H1 (cell line): ENCODE data around the gene UBP1. TPM values are rescaled to one million over a fixed set of nuclear protein-coding genes. Genes with fewer than 3 reads are reported as not detected.

ENCODE experiments used
- CHD7 ChIP-seq: fragments of 300-600 bp; sonication (generic); IDR thresholded peaks from 2 replicates; pipeline ENCODE4 v1.7.1; 2012; ENCODE audit warnings: low read length, moderate library complexity, mild to moderate bottlenecking, inconsistent platforms; ENCODE audit not compliant: insufficient replicate concordance
- EGR1 ChIP-seq: IDR thresholded peaks from 2 replicates; pipeline ENCODE4 v1.6.1; 2011; ENCODE audit warnings: low read depth, low read length, borderline replicate concordance
- GABPA ChIP-seq: IDR thresholded peaks from 2 replicates; pipeline ENCODE4 v1.6.1; 2011; ENCODE audit warnings: mild to moderate bottlenecking, low read length, moderate library complexity, borderline replicate concordance; ENCODE audit not compliant: insufficient read depth
- POLR2A ChIP-seq, 2 experiments: IDR thresholded peaks; 1 replicate in 1 of 2; 2 replicates in 1 of 2; pipeline ENCODE4 v1.6.1; 2011; ENCODE audit warnings: low read depth in 2 of 2, low read length in 2 of 2, mild to moderate bottlenecking in 2 of 2; ENCODE audit errors: control extremely low read depth in 1 of 2
- RBBP5 ChIP-seq: IDR thresholded peaks from 2 replicates; pipeline ENCODE4 v1.7.1; 2012; ENCODE audit warnings: low read depth, mild to moderate bottlenecking, inconsistent platforms, low read length, moderate library complexity, borderline replicate concordance
- SIN3A ChIP-seq, 2 experiments: IDR thresholded peaks in 1 of 2; conservative IDR thresholded peaks in 1 of 2; 2 replicates each; pipeline ENCODE4 v1.6.1; 2011 to 2012; ENCODE audit warnings: low read length in 2 of 2, improper control_type of control experiment in 1 of 2, low read depth in 1 of 2, mild to moderate bottlenecking in 1 of 2
- polyA plus RNA-seq, 7 experiments: library from polyadenylated mRNA; depleted of rRNA in 3 of 7; stranded (reverse) in 5 of 7; unstranded in 2 of 7; fragments of >200 nt in 5 of 7; fragments of 200-250 nt in 2 of 7; gene quantifications; 1 replicate in 5 of 7; 2 replicates in 1 of 7; 4 replicates in 1 of 7; pipeline versions ENCODE4 v1.2.1 to v1.2.3, GENCODE V29; 2011 to 2013; ENCODE audit warnings: missing spikeins in 2 of 7, mixed read lengths in 2 of 7
- total RNA-seq: library from RNA; stranded (reverse); fragmentation: NEBNext Ultra II Directional; extraction: Animal tissue kit (Norgen Biotek cat#: 25700); gene quantifications from 2 replicates; pipeline ENCODE4 v1.2.1, GENCODE V29; 2021
- TF ChIP-seq, protein P1 (sequence below): IDR thresholded peaks from 2 replicates; pipeline ENCODE4 v1.6.1; 2012; ENCODE audit warnings: low read length, inconsistent platforms

The UBP1 gene
- total and polyA plus RNA-seq, 2 of the 8 experiments (the other 6 are each of a cell fraction or from before 2014, with no cell fraction given): 47.3 to 71.9 TPM

- TF ChIP-seq CHD7: no peak
- no peak for TF ChIP-seq RBBP5
- peak; percentile 76 to 83 for TF ChIP-seq POLR2A (IDR thresholded peaks at IDR 0.05; ENCODE audit: control extremely low read depth in 1 of 2, low read depth in 2 of 2, low read length in 2 of 2)
- TF ChIP-seq, protein P1, sequence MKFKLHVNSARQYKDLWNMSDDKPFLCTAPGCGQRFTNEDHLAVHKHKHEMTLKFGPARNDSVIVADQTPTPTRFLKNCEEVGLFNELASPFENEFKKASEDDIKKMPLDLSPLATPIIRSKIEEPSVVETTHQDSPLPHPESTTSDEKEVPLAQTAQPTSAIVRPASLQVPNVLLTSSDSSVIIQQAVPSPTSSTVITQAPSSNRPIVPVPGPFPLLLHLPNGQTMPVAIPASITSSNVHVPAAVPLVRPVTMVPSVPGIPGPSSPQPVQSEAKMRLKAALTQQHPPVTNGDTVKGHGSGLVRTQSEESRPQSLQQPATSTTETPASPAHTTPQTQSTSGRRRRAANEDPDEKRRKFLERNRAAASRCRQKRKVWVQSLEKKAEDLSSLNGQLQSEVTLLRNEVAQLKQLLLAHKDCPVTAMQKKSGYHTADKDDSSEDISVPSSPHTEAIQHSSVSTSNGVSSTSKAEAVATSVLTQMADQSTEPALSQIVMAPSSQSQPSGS: no peak
- peak; percentile 63 to 70; a peak in 1 of 4 replicates for TF ChIP-seq SIN3A (conservative IDR thresholded peaks at IDR 0.05 in 1 of 2, IDR thresholded peaks at IDR 0.05 in 1 of 2; ENCODE audit: low read depth in 1 of 2, low read length in 2 of 2)
- TF ChIP-seq EGR1: peak; percentile 79; the same call in 1 of the 2 replicates
- TF ChIP-seq GABPA: peak; percentile 83; the same call in 1 of the 2 replicates
Observed at GRCh38 chr3:33440328-33441224, at the start of gene UBP1 (continued).
